Activated gamma-delta T cell treated with anti-CD3 and anti-CD28 coated beads, Interleukin-2, amount 50 U/mL, for 16 hours (primary cell): ENCODE measurements around the gene LILRB1.
"Not testable (repeated sequence)": the region's sequence is repeated elsewhere in the genome, so short reads cannot be mapped to it uniquely, and the experiment has no call there.

Source experiments
- DNase-seq: peaks from one replicate; pipeline ENCODE4 v3.0.0-alpha.2; 2020; ENCODE audit warnings: low read depth

Gene LILRB1

DNA sequence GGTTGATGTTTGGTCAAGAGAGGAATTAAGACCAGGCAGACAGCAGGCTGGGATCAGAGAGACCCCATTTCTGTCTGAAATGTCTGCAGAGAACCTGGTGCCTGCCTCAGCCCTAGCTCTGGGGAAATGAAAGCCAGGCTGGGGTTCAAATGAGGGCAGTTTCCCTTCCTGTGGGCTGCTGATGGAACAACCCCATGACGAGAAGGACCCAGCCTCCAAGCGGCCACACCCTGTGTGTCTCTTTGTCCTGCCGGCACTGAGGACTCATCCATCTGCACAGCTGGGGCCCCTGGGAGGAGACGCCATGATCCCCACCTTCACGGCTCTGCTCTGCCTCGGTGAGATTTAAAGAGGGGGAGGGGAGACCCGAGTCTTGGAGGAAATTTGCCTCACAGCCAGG lies 32.4 kb downstream of the LILRB1 start, which contains the start of gene LILRB4:
TSS of gene LILRB4 (plus strand) at position 256 of the 400 bp plus-strand sequence. CDS start at position 305, 49 bp downstream.
- DNase-seq: no peak

DNA sequence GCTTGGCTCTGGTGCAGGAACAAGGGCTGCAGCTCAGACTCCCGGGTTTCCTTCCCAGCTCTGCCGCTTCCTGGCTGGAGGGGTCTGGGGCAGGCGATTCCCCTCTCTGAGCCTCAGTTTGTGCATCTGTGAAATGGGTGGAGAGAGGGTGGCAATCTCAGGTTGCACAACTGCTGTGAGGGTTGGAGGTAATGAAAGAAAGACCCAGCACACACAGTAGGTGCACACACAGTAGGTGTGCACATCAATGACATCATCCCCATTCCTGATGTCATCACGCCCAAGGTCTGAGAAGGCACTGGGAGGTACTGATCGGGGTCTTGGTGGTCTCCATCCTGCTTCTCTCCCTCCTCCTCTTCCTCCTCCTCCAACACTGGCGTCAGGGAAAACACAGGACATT lies 35.2 kb downstream of the LILRB1 start:
- no peak for DNase-seq

DNA sequence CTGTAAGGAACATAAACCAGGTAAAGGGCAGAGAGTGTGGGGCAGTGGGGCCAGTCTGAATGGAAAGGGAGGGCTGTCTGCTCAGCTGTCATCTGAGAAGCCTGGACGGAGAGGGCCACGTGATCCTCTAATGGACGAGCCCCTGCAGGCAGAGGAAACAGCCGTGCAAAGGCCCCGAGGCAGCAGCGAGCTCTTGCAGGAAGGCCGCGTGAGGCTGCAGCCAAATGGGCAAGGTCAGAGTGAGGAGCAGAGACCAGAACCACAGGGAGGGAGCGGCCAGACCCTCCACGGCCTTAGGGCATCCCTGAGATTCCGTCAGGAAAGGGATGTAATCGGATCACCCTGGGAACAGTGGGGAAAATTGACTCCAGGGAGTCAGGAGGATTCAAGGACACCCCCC lies 36.9 kb downstream of the LILRB1 start:
- no peak for DNase-seq

DNA sequence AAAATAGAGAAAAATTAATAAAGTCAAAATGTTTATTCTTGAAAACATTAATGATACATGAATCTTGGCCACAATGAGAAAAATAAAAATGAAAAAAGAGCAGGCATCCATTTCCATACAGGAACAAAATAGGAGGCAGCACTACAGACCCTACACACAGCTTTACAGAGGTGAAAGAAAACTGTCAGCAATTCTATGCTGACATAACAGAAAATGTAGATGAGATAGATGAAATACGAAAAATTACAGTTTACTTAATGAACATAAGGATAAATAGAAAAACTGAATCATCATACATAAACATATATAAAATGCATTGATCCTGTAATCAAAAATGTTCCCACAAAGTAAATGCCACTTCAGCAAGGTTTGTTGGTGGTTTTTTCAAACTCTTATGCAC lies 38.1 kb downstream of the LILRB1 start:
- no peak for DNase-seq

DNA sequence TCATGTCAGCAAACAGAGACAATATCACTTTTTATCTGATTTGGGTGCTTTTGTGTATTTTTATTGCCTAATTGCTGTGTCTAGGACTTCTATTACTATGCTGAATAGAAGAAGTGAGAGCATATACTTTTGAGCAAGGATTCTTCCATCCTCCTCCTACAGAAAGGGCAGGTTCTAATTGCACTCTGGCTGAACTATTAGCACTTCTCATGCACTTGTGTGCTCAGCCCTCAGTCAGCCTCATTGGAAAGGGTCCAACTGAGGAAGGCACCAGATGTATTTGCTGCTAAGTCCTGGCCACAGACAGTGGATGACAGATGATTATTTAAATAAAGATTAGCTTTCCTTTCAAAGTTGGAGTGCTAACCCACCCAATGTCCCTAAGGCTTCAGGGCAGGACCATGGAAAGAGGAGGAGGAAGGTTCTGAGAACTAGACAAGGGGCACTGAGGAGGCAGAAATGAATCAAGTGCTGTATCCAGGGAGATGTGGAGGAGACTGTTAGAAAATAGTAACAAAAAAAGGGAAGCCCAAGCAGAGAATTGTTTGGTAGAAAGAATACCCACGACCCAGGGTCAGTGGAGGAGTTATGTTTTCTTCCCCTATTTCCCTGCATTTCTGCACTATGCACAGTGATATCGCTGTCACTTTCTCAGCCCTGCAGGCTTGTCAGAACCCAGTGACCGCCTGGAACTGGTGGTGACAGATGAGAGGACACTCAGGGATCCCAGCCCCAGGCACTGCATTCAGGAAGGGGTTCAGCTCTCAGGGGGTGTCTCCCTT lies 40.5 kb downstream of the LILRB1 start:
- no peak for DNase-seq

DNA sequence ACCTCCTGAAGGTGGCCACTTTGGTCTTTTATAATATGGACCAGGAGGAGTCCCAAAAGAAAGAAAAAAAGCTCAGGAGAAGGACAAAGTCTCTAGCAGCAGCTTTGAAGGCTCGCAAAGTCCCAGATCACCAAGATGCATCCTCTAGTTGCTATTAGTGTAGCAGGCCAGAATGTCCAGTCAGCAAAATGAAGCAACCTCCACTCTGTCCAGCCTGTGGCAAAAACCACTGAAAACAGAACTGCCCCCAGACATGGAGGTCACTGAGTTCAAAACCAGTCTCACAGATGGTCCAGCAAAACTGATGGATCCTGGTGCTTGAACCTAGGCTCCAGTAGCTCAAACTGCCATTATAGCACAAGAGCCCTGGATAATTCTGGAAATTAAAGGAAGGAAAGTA lies 42.9 kb downstream of the LILRB1 start:
- no peak for DNase-seq

DNA sequence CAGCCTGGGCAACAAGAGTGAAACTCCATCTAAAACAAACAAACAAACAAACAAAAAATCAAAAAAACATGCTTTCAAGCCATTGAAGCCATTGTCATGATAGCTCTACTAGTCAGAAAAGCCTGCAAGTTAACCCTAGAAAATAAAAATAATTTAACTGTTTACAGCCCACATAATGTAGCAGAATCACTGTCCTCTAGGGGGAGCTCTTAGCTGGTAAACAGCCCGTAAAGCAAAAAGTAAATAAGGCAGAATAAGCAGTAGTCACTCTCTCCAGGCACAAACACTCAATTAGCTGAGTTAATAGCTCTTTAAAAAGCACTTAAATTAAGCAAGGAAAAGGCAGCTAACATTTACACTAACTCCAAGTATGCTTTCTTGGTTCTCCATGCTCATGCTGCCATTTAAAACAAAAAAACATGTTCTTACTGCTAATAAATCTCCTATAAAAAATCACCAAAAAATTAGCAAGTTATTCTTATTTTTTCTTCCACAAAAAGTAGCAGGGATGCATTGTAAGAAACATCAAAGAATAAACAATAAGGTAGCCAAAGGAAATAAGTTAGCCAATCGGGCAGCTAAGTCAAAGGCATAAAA lies 43.8 kb downstream of the LILRB1 start:
- DNase-seq: no peak

DNA sequence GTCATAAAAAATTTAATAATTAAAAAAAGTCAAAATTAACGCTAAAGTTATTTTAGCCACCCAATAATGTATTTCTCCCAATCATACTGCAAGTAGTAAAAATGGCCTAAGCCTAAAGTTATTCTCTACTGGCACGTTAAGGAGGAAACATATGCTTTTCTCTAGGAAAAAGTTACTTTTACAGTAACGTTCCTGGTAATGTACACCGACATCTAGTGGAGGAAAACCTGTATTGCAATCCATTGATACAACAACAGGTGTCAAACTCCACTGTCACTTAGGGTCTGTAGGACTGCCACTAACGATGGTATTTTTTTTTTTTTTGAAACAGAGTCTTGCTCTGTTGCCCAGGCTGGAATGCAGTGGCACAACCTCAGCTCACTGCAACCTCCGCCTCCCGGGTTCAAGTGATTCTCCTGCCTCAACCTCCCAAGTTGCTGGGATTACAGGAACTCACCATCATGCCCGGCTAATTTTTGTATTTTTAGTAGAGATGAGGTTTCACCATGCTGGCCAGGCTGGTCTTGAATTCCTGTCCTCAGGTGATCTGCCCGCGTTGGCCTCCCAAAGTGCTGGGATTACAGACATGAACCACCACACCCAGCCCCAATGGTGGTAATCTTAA lies 46.0 kb downstream of the LILRB1 start:
- not testable (repeated sequence) for DNase-seq

DNA sequence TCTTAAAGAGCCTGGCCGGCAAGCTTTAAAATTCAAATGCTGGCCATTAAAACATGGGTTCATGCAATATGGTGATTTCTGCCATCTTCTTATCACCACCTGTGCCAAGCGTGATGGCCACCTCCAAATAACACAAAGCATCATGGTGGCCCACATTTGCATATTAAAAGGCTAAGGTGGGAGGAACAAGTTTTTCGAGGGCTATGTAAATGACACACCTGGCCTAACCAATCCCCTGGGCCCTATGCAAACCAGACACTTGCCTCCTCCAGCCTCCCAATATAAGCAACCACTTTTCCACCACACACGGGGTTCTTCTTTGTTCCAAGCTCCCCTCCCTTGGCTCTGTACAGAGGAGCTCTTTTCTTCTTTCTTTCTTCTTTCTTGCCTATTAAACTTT lies 46.9 kb downstream of the LILRB1 start:
- DNase-seq: no peak

DNA sequence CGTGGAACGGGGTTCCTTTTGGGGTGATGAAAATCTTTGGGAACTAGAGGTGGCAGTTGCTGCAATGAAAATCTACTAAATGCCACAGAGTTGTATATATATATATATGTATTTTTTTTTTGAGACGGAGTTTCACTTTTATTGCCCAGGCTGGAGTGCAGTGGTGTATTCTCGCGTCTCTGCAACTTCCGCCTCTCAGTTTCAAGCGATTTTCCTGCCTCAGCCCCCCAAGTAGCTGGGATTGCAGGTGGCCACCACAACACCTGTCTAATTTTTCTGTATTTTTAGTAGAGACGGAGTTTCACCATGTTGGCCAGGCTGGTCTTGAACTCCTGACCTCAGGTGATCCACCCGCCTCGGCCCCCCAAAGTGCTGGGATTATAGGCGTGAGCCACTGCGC lies 51.3 kb downstream of the LILRB1 start:
- DNase-seq: not testable (repeated sequence)

DNA sequence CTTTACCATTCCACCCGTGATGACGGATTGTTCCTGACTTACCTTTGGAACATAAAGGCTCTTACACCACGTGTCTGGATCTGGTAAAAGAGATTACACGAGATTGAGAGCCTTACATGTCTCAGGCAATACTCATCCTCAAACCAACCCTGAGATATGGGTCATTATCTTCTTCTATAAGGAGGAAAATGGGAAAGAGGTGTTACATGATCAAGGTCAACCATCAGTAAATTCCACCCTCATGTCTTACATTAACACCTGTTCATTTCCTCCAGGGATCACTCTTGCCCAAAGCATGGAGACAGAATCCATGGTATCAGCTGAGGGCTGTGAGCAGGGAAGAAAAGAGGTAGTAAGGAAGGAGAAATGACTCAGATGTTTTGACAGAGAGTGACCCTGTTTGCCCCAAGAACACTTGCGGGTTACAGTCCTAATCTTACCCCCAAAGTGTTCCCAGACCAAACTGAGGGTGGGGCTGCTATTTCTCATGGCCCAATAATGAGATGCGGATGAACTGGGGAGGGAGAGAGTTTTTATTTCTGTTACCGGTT lies 52.1 kb downstream of the LILRB1 start:
- DNase-seq: no peak

DNA sequence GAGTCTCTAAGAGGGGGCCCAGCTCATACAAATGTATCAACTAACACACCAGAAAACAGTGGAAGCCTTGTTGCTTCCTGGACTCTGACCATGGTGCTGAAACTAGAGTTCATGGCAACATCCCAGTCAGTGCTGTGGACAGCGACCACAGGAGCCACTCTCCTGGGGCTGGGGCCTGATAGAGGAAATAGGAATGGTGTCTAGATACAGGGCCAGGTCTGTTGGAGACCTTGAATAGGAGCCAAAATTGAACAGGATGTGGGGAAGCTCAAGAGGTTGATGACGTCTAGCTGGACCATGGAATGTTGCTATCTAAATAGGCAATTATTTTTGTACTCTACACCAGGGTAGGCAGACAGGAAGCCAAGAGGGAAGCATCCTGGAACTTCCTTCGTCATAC lies 54.2 kb downstream of the LILRB1 start:
- no peak for DNase-seq
